Activated CD8-positive, alpha-beta T cell treated with anti-CD3 and anti-CD28 coated beads, Interleukin-2, amount 10 ng/mL, durations not matched to agents 7 days and 5 days (primary cell): ENCODE results near the gene SIL1. TPM values are rescaled to one million over a fixed set of nuclear protein-coding genes. Genes with fewer than 3 reads are reported as not detected.

ENCODE experiments used
- ATAC-seq: fragments of 150-1000 bp; cut with Tn5 transposase; one replicate; pipeline ENCODE4 v1.10.0; 2021; ENCODE audit warnings: moderate library complexity
- CTCF ChIA-PET: fragments of 350-600 bp; sonication (Branson Sonifier 250); formaldehyde crosslinking; loops from one replicate; lab custom pipeline; 2021; ENCODE audit warnings: antibody characterized with exemption; lab: Charles Lee
- POLR2A ChIA-PET: fragments of 350-600 bp; sonication (Branson Sonifier 250); formaldehyde crosslinking; loops from one replicate; lab custom pipeline; 2021; ENCODE audit warnings: antibody characterized with exemption; lab: Charles Lee
- DNase-seq: peaks from one replicate; pipeline ENCODE4 v3.0.0-alpha.2; 2020
- H3K27ac Mint-ChIP-seq: one replicate; pipeline ENCODE4 v1.8.0; 2021; ENCODE audit warnings: mild to moderate bottlenecking, mixed read lengths
- H3K27me3 Mint-ChIP-seq: one replicate; pipeline ENCODE4 v1.8.0; 2021; ENCODE audit warnings: low read depth, mixed read lengths
- H3K36me3 Mint-ChIP-seq: one replicate; pipeline ENCODE4 v1.8.0; 2021; ENCODE audit warnings: low read depth, mixed read lengths
- H3K4me1 Mint-ChIP-seq: one replicate; pipeline ENCODE4 v1.8.0; 2021; ENCODE audit warnings: low read depth, mixed read lengths
- H3K4me3 Mint-ChIP-seq: one replicate; pipeline ENCODE4 v1.8.0; 2021; ENCODE audit warnings: mild to moderate bottlenecking, mixed read lengths
- H3K9me3 Mint-ChIP-seq: one replicate; pipeline ENCODE4 v1.8.0; 2022; ENCODE audit warnings: mixed read lengths; ENCODE audit not compliant: insufficient read depth
- total RNA-seq, 2 experiments: library from RNA; stranded (reverse); gene quantifications; one replicate each; pipeline ENCODE4 v1.2.3, GENCODE V29; 2021

Gene SIL1
- total RNA-seq = 10 to 100 TPM; 15.6 to 18.2 TPM

DNA sequence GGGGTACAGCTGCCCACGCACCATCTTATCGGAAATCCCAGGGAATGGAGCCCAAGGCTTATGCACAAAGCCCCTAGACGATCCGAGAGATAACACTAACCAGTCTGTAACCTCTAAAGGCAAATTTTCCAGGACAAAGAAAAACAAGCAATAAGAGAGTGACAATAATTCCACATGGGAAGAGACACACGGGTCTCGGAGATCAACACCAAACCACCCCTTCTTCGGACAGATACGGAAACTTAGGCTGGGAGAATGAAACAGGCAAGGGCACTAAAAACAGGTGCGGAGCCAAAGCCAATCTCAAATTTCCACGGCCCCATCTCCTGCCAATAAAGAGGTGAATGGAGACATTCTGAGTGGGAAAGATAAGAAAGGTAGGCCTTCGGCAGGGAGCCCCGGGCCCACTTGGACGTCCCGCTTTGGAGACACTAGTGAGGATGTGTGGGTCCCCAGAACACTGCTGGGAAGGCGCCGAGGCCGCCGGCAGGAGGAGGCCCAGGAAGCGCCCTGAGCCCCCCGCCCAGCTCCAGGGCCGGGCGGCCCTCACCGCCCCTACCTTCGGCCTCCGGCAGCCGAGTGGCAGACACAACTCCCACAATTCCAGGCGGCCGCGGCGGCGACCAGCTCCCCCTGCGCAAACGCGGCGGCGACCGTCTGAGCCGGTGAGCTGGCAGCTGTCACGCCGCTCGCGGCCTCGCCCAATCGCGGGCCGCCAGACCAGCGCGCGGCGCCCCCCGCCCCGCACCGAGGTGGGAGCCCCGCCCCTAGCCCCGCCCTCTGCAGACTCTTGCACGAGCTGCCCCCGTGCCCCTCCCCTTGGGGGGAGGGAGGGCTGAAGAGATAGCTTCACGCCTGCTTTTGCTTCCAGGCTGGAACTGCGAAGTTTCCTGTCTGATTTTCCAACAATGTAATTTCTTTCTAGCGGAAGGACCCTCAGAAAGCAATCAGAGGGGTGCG lies at the start of gene SIL1:
Gene SIL1 (minus strand): TSS at position 659 of the 960 bp plus-strand sequence. CDS start 70,525 bp downstream, outside the sequence.
- Mint-ChIP-seq H3K9me3 (no peaks in the 10 kb centered on the region), H3K4me3 (peak within 1 kb of the TSS; percentile 88)

DNA sequence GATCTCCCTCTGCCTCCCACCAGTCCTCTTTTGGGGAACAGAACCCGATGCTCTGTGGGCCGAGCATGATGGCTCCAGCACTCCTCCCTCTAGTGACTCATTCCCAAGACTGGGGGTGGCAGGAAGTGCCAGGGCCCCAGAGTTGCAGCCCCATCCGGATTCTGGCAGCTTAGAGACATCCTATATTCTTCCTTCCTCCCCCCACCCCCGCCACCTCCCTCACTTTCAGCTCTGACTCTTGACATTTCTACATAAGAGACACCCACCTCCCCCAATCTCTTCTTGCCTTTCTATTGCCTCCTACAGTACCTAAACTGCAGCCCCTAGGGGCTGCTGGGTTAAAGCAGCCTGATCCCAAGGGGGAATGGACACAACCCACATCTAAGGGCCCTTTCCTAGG lies 48.2 kb upstream of the SIL1 start:
- Mint-ChIP-seq H3K27me3 (peaks cover 5% of the 10 kb centered on the region), H3K4me1 (peaks cover 21% of the 10 kb centered on the region), H3K4me3 (no peak overlapping the region), H3K36me3 (no peaks in the 10 kb centered on the region), H3K9me3 (no peaks in the 10 kb centered on the region), H3K27ac (peak overlapping the region; percentile 55)
- DNase-seq = peak; percentile 54
- ATAC-seq = peak; percentile 61
- CTCF ChIA-PET = interaction anchor here (0.7 to 1.4 kb wide), 5 partner anchors 33 to 456 kb away, joined by 3 to 4 read pairs (median 3); partner anchors contain the start of gene SIL1
- POLR2A ChIA-PET = no interaction called here

More for the DNA sequence above, at the start of gene SIL1:
- Mint-ChIP-seq H3K27ac (peak within 1 kb of the TSS; percentile 85), H3K27me3 (no peaks in the 10 kb centered on the region), H3K4me1 (peaks cover 17% of the 10 kb centered on the region), H3K36me3 (peaks cover 8% of the 10 kb centered on the region)
- ATAC-seq (peak; percentile 100), DNase-seq (peak; percentile 96)
- ChIA-PET CTCF (interaction anchor here (0.7 to 1.3 kb wide), 3 partner anchors 10 to 48 kb away, joined by 3 to 4 read pairs (median 3); no protein-coding TSS in a partner anchor), POLR2A (interaction anchor here (0.9 kb wide), 1 partner anchor 623 kb away, joined by 4 read pairs; the partner anchor contains the start of gene HSPA9)

DNA sequence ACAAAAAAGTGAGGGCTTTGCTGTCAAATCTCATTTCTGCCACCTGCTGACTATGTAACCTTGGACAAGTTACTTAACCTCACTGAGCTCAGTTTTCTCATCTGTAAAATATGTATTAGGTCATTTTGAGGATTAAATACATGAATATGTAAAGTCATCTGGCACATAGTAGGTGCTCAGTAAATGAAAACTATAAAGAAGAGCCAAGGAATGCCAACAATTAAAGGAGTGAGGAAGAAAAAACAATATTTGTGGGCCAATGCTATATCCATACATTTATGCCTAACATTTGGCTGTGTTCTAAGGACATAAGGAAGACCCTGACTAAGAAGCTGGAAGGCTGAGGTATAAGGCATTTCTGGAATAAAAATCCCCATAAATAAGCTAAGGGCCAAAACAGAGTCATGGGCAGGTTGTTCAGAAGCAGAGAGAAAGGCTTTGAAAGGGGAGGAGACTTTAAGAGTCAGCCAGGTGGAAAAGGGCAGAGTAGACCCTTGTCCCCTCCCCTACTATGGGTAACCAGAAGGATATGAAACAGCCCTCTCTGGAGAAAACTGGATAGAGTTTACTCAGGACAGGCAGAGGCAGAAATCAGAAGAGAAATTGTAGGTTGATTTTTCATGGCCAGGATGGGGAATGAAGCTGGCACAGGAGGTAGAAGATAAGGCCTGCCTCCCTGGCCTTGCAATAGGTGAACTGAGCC lies 47.6 kb upstream of the SIL1 start:
- no peaks in the 10 kb centered on the region for H3K36me3 Mint-ChIP-seq
- ChIA-PET CTCF (interaction anchor here (0.7 to 1.4 kb wide), 5 partner anchors 34 to 456 kb away, joined by 3 to 4 read pairs (median 3); partner anchors contain the start of gene SIL1), POLR2A (no interaction called here)
- no peak overlapping the region for H3K27ac Mint-ChIP-seq
- H3K4me1 Mint-ChIP-seq = peaks cover 17% of the 10 kb centered on the region
- no peak overlapping the region for H3K4me3 Mint-ChIP-seq
- DNase-seq (no peak), ATAC-seq (no peak)
- H3K9me3 Mint-ChIP-seq = no peaks in the 10 kb centered on the region
- H3K27me3 Mint-ChIP-seq = peaks cover 10% of the 10 kb centered on the region

DNA sequence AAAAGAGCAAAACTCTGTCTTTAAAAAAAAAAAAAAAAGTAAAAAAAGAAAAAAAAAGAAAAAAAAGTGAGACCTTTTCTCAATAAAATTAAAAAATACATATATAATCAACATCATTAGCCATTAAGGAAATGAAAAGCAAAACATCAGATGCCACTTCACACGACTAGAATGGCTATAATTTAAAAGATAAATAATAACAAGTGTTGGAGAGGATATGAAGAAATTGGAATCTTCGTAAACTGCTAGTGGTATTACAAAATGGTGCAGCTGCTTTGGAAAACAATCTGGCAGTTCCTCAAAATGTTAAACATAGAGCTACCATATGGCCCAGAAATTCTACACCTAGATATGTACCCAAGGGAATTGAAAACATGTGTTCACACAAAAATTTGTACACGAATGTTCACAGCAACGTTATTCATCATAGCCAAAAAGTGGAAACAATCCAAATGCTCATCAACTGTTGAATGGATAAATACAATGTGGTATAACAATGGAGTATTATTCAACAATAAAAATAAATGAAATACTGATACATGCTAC lies 45.3 kb upstream of the SIL1 start:
- Mint-ChIP-seq H3K27ac (no peak overlapping the region), H3K4me3 (no peak overlapping the region), H3K9me3 (no peaks in the 10 kb centered on the region), H3K36me3 (no peaks in the 10 kb centered on the region), H3K27me3 (peaks cover 21% of the 10 kb centered on the region), H3K4me1 (peaks cover 17% of the 10 kb centered on the region)
- DNase-seq = no peak
- ATAC-seq = no peak
- ChIA-PET CTCF (interaction anchor here (0.5 to 1.9 kb wide), 2 partner anchors 8 to 75 kb away, joined by 3 to 8 read pairs; no protein-coding TSS in a partner anchor), POLR2A (no interaction called here)

DNA sequence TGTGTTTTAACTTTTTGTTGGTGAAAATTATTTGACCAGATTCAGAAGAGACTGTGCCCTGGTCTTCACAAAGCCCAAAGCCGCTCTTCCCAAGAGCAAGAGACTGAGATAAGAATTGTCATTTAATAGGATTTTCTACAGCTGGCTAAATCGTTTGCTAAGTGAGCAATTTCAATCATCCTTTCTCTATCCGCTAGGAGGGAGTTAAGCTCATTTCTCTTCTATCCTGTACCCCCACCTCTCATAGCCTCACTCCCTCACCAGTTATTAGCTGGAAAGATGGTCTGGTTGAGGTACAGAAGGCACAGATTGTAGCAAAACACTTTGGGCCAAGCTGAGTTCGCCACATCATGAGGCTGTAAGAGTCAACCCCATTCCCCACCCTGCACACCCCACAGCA lies 43.0 kb upstream of the SIL1 start:
- ChIA-PET CTCF (no interaction called here), POLR2A (no interaction called here)
- no peaks in the 10 kb centered on the region for H3K9me3 Mint-ChIP-seq
- H3K4me1 Mint-ChIP-seq = peaks cover 5% of the 10 kb centered on the region
- DNase-seq (no peak), ATAC-seq (no peak)
- H3K27ac Mint-ChIP-seq = no peak overlapping the region
- no peaks in the 10 kb centered on the region for H3K36me3 Mint-ChIP-seq
- H3K27me3 Mint-ChIP-seq = peaks cover 23% of the 10 kb centered on the region
- no peak overlapping the region for H3K4me3 Mint-ChIP-seq

DNA sequence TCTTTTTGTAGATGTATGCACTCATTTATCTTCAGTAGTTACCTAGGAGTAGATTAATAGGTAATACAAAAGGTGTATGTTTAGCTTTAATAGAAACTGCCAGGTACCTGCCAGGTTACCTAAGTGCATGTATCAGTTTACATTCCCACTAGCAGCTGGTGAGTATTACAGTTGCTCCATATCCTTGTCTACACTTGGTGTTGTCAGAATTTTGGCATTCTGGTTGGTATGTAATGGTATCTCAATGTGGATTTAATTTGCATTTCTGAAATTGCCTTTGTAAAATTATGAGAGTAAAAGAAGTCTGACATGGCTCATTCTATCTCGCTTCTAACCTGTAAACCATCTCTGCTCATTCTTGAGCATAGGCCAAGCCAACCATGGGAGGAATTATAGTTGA lies 38.3 kb upstream of the SIL1 start:
- POLR2A ChIA-PET = no interaction called here
- ATAC-seq (no peak), DNase-seq (no peak)
- CTCF ChIA-PET = interaction anchor here (0.9 kb wide), 1 partner anchor 657 kb away, joined by 5 read pairs; no protein-coding TSS in a partner anchor
- Mint-ChIP-seq H3K27ac (no peak overlapping the region), H3K4me3 (no peak overlapping the region), H3K27me3 (peaks cover 19% of the 10 kb centered on the region), H3K4me1 (peaks cover 4% of the 10 kb centered on the region), H3K9me3 (no peaks in the 10 kb centered on the region), H3K36me3 (no peaks in the 10 kb centered on the region)

DNA sequence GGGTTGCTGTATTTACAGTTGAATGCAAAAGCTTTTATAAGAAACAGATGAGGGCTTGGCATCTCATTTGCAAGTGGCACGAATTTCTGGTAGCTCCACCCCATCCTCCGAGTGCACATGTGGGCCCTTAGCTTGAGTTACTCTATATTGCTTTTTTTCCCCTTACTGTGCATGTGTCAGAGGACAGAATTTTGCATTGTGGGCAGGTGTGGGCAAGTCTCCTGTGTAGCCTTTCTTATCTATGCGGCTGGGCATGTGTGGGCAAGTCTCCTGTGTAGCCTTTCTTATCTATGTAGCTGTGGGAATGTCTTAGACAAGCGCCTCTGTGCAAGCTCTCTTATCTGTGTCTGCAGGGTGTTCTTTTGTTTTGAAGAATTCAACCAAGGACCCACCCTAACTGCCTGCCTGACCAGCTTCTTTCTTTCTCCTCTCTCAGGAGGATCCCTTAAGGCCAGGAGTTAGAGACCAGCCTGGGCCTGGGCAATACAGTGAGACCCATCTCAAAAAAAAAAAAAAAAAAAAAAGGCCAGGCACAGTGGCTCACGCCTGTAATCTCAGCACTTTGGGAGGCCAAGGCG lies 34.1 kb upstream of the SIL1 start:
- no peaks in the 10 kb centered on the region for H3K9me3 Mint-ChIP-seq
- ATAC-seq (no peak), DNase-seq (no peak)
- H3K27ac Mint-ChIP-seq = peak overlapping the region; percentile 41
- no peaks in the 10 kb centered on the region for H3K36me3 Mint-ChIP-seq
- ChIA-PET CTCF (no interaction called here), POLR2A (no interaction called here)
- H3K4me1 Mint-ChIP-seq = peaks cover 4% of the 10 kb centered on the region
- H3K27me3 Mint-ChIP-seq = peaks cover 11% of the 10 kb centered on the region
- H3K4me3 Mint-ChIP-seq = no peak overlapping the region

DNA sequence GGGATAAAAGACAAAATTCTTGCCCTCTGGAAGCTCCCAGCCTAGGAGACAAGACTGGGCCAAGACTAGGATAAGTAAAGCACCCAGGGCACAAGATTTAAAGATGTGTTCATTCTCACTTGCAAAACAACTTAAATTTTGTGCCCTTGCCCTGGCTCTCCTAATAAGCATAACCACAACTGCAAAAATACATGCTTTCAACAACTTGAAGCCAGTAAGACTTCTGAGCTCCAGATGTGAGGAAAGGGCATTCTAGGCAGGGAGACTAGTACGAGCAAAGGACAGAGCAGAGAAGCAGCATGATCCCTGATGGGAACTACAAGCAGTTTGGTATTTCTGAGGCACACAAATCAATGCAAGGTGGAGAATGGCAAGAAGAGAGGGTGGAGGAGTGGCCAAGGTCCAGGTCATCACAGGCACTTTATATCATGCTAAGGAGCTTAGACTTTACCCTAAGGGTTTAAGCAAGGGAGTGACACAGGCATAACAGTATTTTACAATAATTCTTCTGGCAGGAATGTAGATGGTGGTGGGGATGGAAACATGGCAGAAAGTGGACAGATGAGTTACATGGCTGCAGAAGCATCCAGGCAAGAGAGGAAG lies 30.1 kb upstream of the SIL1 start:
- DNase-seq = no peak
- no peak overlapping the region for H3K4me3 Mint-ChIP-seq
- H3K27me3 Mint-ChIP-seq = peaks cover 11% of the 10 kb centered on the region
- H3K4me1 Mint-ChIP-seq = peaks cover 4% of the 10 kb centered on the region
- no peak overlapping the region for H3K27ac Mint-ChIP-seq
- CTCF ChIA-PET = interaction anchor here (0.5 kb wide), 1 partner anchor 50 kb away, joined by 3 read pairs; no protein-coding TSS in a partner anchor
- POLR2A ChIA-PET = no interaction called here
- no peaks in the 10 kb centered on the region for H3K9me3 Mint-ChIP-seq
- H3K36me3 Mint-ChIP-seq = no peaks in the 10 kb centered on the region
- ATAC-seq = no peak

DNA sequence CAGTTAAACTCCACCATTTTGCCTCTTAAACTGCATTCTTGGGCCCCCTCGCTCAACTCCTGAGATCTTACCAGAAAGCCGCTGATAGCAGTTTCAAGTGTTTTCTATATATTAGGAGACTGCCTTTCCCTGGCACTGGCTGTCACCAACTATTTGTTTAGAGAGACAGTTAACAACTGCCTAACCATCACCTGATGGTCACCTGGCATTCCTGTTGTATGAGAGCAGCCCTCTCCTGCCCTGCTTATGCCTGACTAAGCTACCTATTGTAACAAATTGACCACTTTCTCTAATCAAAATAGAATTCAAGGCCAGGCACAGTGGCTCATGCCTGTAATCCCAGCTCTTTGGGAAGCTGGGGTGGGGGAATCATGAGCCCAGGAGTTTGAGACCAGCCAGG lies 28.0 kb upstream of the SIL1 start:
- no peak for ATAC-seq
- no peaks in the 10 kb centered on the region for H3K9me3 Mint-ChIP-seq
- DNase-seq = no peak
- CTCF ChIA-PET = interaction anchor here (1.6 kb wide), 1 partner anchor 25 kb away, joined by 6 read pairs; no protein-coding TSS in a partner anchor
- H3K36me3 Mint-ChIP-seq = no peaks in the 10 kb centered on the region
- H3K4me3 Mint-ChIP-seq = no peak overlapping the region
- H3K27ac Mint-ChIP-seq = no peak overlapping the region
- H3K4me1 Mint-ChIP-seq = no peaks in the 10 kb centered on the region
- peaks cover 13% of the 10 kb centered on the region for H3K27me3 Mint-ChIP-seq
- POLR2A ChIA-PET = no interaction called here

DNA sequence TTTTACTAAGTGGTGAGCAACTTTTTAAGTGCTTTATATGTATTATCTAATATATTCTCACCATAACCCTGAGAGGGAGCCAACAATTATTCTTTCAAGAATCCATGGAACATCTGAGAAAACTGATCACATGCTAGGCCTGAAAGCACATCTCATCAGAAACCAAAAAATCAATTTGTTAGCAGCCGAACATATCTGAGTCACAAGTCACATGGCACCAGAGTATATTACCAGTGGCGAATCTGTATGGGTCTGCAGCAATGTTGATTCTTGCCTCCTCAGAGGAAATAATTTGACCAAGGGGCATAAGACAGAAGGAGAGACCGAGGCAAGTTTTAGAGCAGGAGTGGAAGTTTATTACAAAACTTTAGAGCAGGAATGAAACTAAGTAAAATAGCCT lies 25.3 kb upstream of the SIL1 start:
- ChIA-PET CTCF (no interaction called here), POLR2A (no interaction called here)
- Mint-ChIP-seq H3K27me3 (peaks cover 6% of the 10 kb centered on the region), H3K27ac (no peak overlapping the region), H3K4me1 (no peaks in the 10 kb centered on the region), H3K9me3 (no peaks in the 10 kb centered on the region), H3K4me3 (no peak overlapping the region), H3K36me3 (no peaks in the 10 kb centered on the region)
- DNase-seq (no peak), ATAC-seq (no peak)

DNA sequence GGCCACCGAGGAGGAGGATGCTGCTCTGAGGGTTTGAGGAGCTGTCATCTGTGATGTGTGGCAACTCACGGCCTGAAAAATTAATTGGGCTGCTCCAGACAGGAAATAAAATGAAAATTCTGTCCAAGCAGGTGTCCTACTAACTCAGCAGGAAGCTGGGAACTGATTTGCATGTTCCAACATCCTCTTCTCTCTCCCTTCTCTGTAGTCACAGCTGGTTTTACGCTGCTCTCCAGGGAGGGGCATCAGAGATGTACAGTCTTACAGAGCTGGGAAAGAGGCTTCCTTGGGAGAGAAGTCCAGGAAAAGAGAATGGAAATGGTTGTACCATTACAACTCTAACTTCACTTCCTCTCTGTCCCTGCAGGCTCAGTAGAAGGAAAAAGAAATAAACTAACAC lies 24.2 kb upstream of the SIL1 start:
- POLR2A ChIA-PET = no interaction called here
- CTCF ChIA-PET = no interaction called here
- H3K4me1 Mint-ChIP-seq = no peaks in the 10 kb centered on the region
- H3K27me3 Mint-ChIP-seq = peaks cover 3% of the 10 kb centered on the region
- H3K27ac Mint-ChIP-seq = no peak overlapping the region
- no peak for ATAC-seq
- H3K4me3 Mint-ChIP-seq = no peak overlapping the region
- no peak for DNase-seq
- H3K36me3 Mint-ChIP-seq = no peaks in the 10 kb centered on the region
- H3K9me3 Mint-ChIP-seq = no peaks in the 10 kb centered on the region
